ENCODE data around the gene NBPF9.
"Not testable (repeated sequence)": the region's sequence is repeated elsewhere in the genome, so short reads cannot be mapped to it uniquely, and the experiment has no call there.

GRCh38 chr1:149112828-149113227 lies 9.5 kb upstream of the NBPF9 start:
- TF ChIP-seq RCOR1 (IDR thresholded peaks at IDR 0.05; ENCODE audit: insufficient replicate concordance, low read length); CTCF (conservative IDR thresholded peaks at IDR 0.05; ENCODE audit: low read depth, low read length); POLR2A (IDR thresholded peaks at IDR 0.05; ENCODE audit: low read depth, low read length): not testable (repeated sequence)
